OCI-LY1 (cell line): ENCODE measurements around the gene AGMO.

ENCODE experiments used
- EZH2 ChIP-seq: fragments of 200-600 bp; sonication (generic), shearing (Covaris generic); IDR thresholded peaks from 2 replicates; pipeline ENCODE4 v1.8.0; 2017; ENCODE audit warnings: borderline replicate concordance, mixed run types, mild to moderate bottlenecking, antibody characterized with exemption, low read length, moderate library complexity, mixed read lengths
- TF ChIP-seq, protein P1 (sequence below): fragments of 200-600 bp; sonication (generic), shearing (Covaris generic); IDR thresholded peaks from 2 replicates; pipeline ENCODE4 v1.5.1; 2017; ENCODE audit warnings: mild to moderate bottlenecking, antibody characterized with exemption, low read length, moderate library complexity, mixed read lengths

DNA sequence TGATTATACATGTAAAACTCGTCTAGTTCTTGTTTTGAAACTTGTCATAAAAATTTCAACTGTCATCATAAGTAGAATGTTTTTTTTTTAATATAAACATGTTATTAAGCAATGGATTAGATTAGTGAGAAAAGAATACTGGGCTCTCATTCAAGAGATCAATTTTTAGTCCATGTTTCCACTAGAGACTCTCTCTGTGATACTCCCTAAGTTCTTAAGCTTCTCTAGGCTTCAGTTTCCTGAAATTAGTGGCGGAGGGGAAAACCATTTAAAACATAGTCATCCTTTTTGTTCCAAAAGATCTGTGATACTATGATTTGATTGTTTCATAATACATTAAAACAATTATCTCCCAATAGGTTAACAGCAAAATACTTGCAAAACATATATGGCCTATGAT lies 142.2 kb downstream of the AGMO start:
- no peak for TF ChIP-seq EZH2
- TF ChIP-seq, protein P1, sequence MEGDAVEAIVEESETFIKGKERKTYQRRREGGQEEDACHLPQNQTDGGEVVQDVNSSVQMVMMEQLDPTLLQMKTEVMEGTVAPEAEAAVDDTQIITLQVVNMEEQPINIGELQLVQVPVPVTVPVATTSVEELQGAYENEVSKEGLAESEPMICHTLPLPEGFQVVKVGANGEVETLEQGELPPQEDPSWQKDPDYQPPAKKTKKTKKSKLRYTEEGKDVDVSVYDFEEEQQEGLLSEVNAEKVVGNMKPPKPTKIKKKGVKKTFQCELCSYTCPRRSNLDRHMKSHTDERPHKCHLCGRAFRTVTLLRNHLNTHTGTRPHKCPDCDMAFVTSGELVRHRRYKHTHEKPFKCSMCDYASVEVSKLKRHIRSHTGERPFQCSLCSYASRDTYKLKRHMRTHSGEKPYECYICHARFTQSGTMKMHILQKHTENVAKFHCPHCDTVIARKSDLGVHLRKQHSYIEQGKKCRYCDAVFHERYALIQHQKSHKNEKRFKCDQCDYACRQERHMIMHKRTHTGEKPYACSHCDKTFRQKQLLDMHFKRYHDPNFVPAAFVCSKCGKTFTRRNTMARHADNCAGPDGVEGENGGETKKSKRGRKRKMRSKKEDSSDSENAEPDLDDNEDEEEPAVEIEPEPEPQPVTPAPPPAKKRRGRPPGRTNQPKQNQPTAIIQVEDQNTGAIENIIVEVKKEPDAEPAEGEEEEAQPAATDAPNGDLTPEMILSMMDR, result no peak
